B cell (primary cell): Measurements from ENCODE around the gene CCDC91. TPM values are rescaled to one million over a fixed set of nuclear protein-coding genes. Genes with fewer than 3 reads are reported as not detected.

Experiments used
- ATAC-seq: fragments of 200-7000 bp; cut with Tn5 transposase; one replicate; pipeline ENCODE4 v1.10.0; 2021; ENCODE audit warnings: low read depth, mild to moderate bottlenecking, moderate number of reproducible peaks, moderate library complexity
- CTCF ChIA-PET: fragments of 350-600 bp; sonication (Branson Sonifier 250); formaldehyde crosslinking; loops from one replicate; lab custom pipeline; 2021; ENCODE audit warnings: antibody characterized with exemption, inconsistent platforms; lab: Charles Lee
- POLR2A ChIA-PET: fragments of 350-600 bp; sonication (Branson Sonifier 250); formaldehyde crosslinking; loops from one replicate; lab custom pipeline; 2021; ENCODE audit warnings: antibody characterized with exemption; lab: Charles Lee
- DNase-seq: peaks from one replicate; pipeline ENCODE4 v3.0.0; 2013
- H2AFZ ChIP-seq: 2 replicates; pipeline ENCODE4 v1.6.1; 2012; ENCODE audit warnings: mild to moderate bottlenecking, low read depth, low read length; ENCODE audit not compliant: insufficient read depth, poor library complexity, severe bottlenecking
- H3K27ac ChIP-seq, 2 donors: 1 replicate in 1 of 2; 2 replicates in 1 of 2; pipeline ENCODE4 v1.5.1; 2012 to 2013; ENCODE audit warnings: low read length in 2 of 2, mild to moderate bottlenecking in 2 of 2, moderate library complexity in 1 of 2
- H3K27me3 ChIP-seq, 4 experiments: fragments of 200-600 bp in 1 of 4; sonication (generic) in 1 of 4; replicated peaks in 1 of 4; 1 replicate in 2 of 4; 2 replicates in 2 of 4; pipeline versions ENCODE4 v1.6.1 to v1.7.0; 2013 to 2016; ENCODE audit warnings: low read length in 3 of 4, mild to moderate bottlenecking in 2 of 4, mixed read lengths in 1 of 4, moderate library complexity in 1 of 4; ENCODE audit not compliant: insufficient read depth in 4 of 4, control insufficient read depth in 3 of 4; ENCODE audit errors: control extremely low read depth in 1 of 4
- H3K36me3 ChIP-seq, 2 experiments: replicated peaks in 1 of 2; 1 replicate in 1 of 2; 2 replicates in 1 of 2; pipeline versions ENCODE4 v1.6.1 to v1.7.1; 2013; ENCODE audit warnings: low read length in 1 of 2; ENCODE audit not compliant: insufficient read depth in 2 of 2, control insufficient read depth in 1 of 2; ENCODE audit errors: control extremely low read depth in 1 of 2, extremely low read depth in 1 of 2
- H3K4me1 ChIP-seq, 2 donors: fragments of 200-600 bp in 1 of 2; sonication (generic) in 1 of 2; 1 replicate in 1 of 2; 2 replicates in 1 of 2; pipeline versions ENCODE4 v1.5.1 to v1.6.1; 2013 to 2017; ENCODE audit warnings: low read length in 2 of 2; ENCODE audit not compliant: control insufficient read depth in 2 of 2, insufficient read depth in 2 of 2
- H3K4me2 ChIP-seq: replicated peaks from 2 replicates; pipeline ENCODE3; 2012; ENCODE audit warnings: mild to moderate bottlenecking, low read depth, low read length; ENCODE audit not compliant: poor library complexity, severe bottlenecking
- H3K4me3 ChIP-seq, 5 experiments: fragments of 200-600 bp in 1 of 5; sonication (generic) in 1 of 5; 1 replicate in 3 of 5; 2 replicates in 2 of 5; pipeline versions ENCODE4 v1.5.1 to v1.7.0; 2011 to 2016; ENCODE audit warnings: low read length in 4 of 5, mild to moderate bottlenecking in 4 of 5, low read depth in 2 of 5, control low read depth in 1 of 5, moderate library complexity in 1 of 5; ENCODE audit not compliant: insufficient read depth in 1 of 5; ENCODE audit errors: control extremely low read depth in 1 of 5, extremely low read depth in 1 of 5
- H3K79me2 ChIP-seq: fragments of 200-600 bp; sonication (generic); one replicate; pipeline ENCODE4 v1.6.0; 2016; ENCODE audit warnings: low read length; ENCODE audit not compliant: control insufficient read depth, insufficient read depth
- H3K9ac ChIP-seq: fragments of 200-600 bp; sonication (generic); 2 replicates; pipeline ENCODE4 v1.6.1; 2017; ENCODE audit warnings: mild to moderate bottlenecking, low read length, moderate library complexity
- H3K9me3 ChIP-seq, 3 donors: one replicate each; pipeline versions ENCODE4 v1.6.1 to v1.7.1; 2013; ENCODE audit warnings: low read length in 2 of 3; ENCODE audit not compliant: control insufficient read depth in 2 of 3, insufficient read depth in 1 of 3; ENCODE audit errors: control extremely low read depth in 1 of 3
- H4K20me1 ChIP-seq: 2 replicates; pipeline ENCODE4 v1.6.0; 2012; ENCODE audit warnings: mild to moderate bottlenecking, low read length; ENCODE audit not compliant: insufficient read depth, control insufficient read depth, poor library complexity, severe bottlenecking
- H3K27ac Mint-ChIP-seq: one replicate; pipeline ENCODE4 v1.8.0; 2021; ENCODE audit warnings: mixed read lengths
- H3K27me3 Mint-ChIP-seq: one replicate; pipeline ENCODE4 v1.8.0; 2021; ENCODE audit warnings: mixed read lengths
- H3K4me1 Mint-ChIP-seq: one replicate; pipeline ENCODE4 v1.8.0; 2021; ENCODE audit warnings: mixed read lengths
- H3K4me3 Mint-ChIP-seq: one replicate; pipeline ENCODE4 v1.8.0; 2021; ENCODE audit warnings: mixed read lengths
- H3K9me3 Mint-ChIP-seq: one replicate; pipeline ENCODE4 v1.8.0; 2022; ENCODE audit warnings: mixed read lengths; ENCODE audit not compliant: insufficient read depth
- EZH2 ChIP-seq: IDR thresholded peaks from 2 replicates; pipeline ENCODE4 v1.6.1; 2012; ENCODE audit warnings: borderline replicate concordance, low read depth, mild to moderate bottlenecking, moderate library complexity, low read length; ENCODE audit not compliant: insufficient read depth, poor library complexity, severe bottlenecking
- WGBS: methylation state at CpG from one replicate; pipeline ENCODE4 v1.1.5; 2013; ENCODE audit warnings: missing lambda C conversion rate; ENCODE audit not compliant: insufficient coverage; 5-methylcytosine and 5-hydroxymethylcytosine counted together
- intact Hi-C: fragments of 100-400 bp; cut with micrococcal nuclease; formaldehyde crosslinking; loops from one replicate; pipeline ENCODE4 v1.10.0; 2022
- polyA plus RNA-seq: library from polyadenylated mRNA; depleted of rRNA; stranded (reverse); fragments of >200 nt; gene quantifications from 2 replicates; pipeline ENCODE4 v1.2.3, GENCODE V29; 2012
- total RNA-seq, 2 donors: library from RNA; stranded (reverse); fragments of 120-200 nt in 1 of 2; gene quantifications; 1 replicate in 1 of 2; 2 replicates in 1 of 2; pipeline versions ENCODE4 v1.2.3 to v1.2.4, GENCODE V29; 2013 to 2022
- TF ChIP-seq, protein P1 (sequence below): fragments of 200-600 bp; IDR thresholded peaks from one replicate; pipeline ENCODE4 v1.8.0; 2022; ENCODE audit warnings: antibody characterized with exemption, mild to moderate bottlenecking

Gene CCDC91
- total and polyA plus RNA-seq, 2 donors (not counting 1 experiment from before 2014, with no cell fraction given) = 10.9 to 64.8 TPM

DNA sequence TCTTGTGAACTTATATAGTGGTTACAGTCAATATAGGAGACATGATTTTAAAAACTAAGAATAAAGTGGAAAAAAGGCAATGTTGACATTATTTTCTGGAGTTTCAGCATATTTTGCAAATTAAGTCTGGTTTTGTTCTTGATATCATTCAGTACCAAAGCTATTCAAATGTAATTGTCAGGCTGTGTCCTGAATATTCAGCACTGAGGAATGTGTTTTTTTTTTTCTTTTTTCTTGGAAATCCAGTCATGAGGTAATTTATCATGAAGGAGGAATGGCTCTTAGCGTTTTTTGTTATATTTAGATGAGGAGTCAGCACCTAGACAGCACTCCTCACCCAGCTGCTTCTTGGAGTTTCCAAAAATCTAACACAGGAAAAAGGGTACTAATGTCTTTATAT is 225.5 kb downstream of the CCDC91 start:
- Histone ChIP-seq H3K27ac (no peak overlapping the region), H3K9ac (no peak overlapping the region), H3K4me1 (no peaks in the 10 kb centered on the region), H3K79me2 (no peaks in the 10 kb centered on the region), H3K36me3 (peaks cover 4 to 7% of the 10 kb centered on the region in 2 experiments), H3K9me3 (peaks cover 0 to 3% (median 0%) of the 10 kb centered on the region in 3 donors), H3K4me3 (no peak overlapping the region), H2AFZ (no peak overlapping the region), H3K4me2 (no peak overlapping the region), H3K27me3 (no peaks in the 10 kb centered on the region), H4K20me1 (no peaks in the 10 kb centered on the region)
- TF ChIP-seq, protein P1, sequence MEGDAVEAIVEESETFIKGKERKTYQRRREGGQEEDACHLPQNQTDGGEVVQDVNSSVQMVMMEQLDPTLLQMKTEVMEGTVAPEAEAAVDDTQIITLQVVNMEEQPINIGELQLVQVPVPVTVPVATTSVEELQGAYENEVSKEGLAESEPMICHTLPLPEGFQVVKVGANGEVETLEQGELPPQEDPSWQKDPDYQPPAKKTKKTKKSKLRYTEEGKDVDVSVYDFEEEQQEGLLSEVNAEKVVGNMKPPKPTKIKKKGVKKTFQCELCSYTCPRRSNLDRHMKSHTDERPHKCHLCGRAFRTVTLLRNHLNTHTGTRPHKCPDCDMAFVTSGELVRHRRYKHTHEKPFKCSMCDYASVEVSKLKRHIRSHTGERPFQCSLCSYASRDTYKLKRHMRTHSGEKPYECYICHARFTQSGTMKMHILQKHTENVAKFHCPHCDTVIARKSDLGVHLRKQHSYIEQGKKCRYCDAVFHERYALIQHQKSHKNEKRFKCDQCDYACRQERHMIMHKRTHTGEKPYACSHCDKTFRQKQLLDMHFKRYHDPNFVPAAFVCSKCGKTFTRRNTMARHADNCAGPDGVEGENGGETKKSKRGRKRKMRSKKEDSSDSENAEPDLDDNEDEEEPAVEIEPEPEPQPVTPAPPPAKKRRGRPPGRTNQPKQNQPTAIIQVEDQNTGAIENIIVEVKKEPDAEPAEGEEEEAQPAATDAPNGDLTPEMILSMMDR = no peak
- TF ChIP-seq EZH2 = no peak
- Mint-ChIP-seq H3K9me3 (no peaks in the 10 kb centered on the region), H3K27me3 (no peaks in the 10 kb centered on the region), H3K27ac (no peak overlapping the region), H3K4me3 (no peak overlapping the region), H3K4me1 (peaks cover 3% of the 10 kb centered on the region)
- intact Hi-C loops = no loop called here
- ChIA-PET POLR2A (no interaction called here), CTCF (no interaction called here)
- ATAC-seq (no peak), DNase-seq (no peak)
- WGBS = no CpG with 5 or more reads among the region's 1 CpG

DNA sequence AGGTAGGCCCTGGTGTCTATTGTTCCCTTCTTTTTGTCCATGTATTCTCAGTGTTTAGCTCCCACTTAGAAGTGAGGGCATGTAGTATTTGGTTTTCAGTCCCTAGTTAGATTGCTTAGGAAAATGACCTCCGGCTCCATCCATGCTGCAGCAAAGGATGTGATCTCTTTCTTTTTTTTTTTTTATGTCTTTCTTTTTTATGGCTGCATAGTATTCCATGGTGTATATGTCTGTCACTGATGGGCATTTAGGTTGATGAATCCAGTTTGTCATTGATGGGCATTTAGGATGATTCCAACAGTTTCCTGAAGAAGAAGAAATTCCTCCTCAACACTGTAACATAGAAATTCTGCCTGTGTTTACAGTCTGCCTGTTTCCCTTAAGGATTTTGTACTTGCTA is 231.1 kb downstream of the CCDC91 start:
- WGBS = no CpG with 5 or more reads among the region's 1 CpG

More for the DNA sequence above, 231.1 kb downstream of the CCDC91 start:
- TF ChIP-seq, protein P1 = no peak
- no peak for TF ChIP-seq EZH2
- H3K27ac Mint-ChIP-seq = no peak overlapping the region
- Histone ChIP-seq H3K27me3 (no peaks in the 10 kb centered on the region), H3K27ac (no peak overlapping the region), H3K4me2 (no peak overlapping the region), H3K36me3 (peaks cover 0 to 3% of the 10 kb centered on the region in 2 experiments), H3K9ac (no peak overlapping the region), H2AFZ (no peak overlapping the region), H3K9me3 (peaks cover 0 to 2% (median 0%) of the 10 kb centered on the region in 3 donors), H3K4me1 (no peaks in the 10 kb centered on the region), H3K4me3 (no peak overlapping the region), H4K20me1 (no peaks in the 10 kb centered on the region), H3K79me2 (no peaks in the 10 kb centered on the region)
- CTCF ChIA-PET = no interaction called here
- H3K4me3 Mint-ChIP-seq = no peak overlapping the region
- ATAC-seq = no peak
- H3K27me3 Mint-ChIP-seq = no peaks in the 10 kb centered on the region
- intact Hi-C loops = no loop called here
- H3K4me1 Mint-ChIP-seq = peaks cover 6% of the 10 kb centered on the region
- H3K9me3 Mint-ChIP-seq = no peaks in the 10 kb centered on the region
- DNase-seq = no peak
- POLR2A ChIA-PET = no interaction called here
